H1 (cell line): ENCODE results near the gene RERE. TPM values are rescaled to one million over a fixed set of nuclear protein-coding genes. Genes with fewer than 3 reads are reported as not detected.

ENCODE experiments used
- BRCA1 ChIP-seq: IDR thresholded peaks from 2 replicates; pipeline ENCODE4 v1.6.1; 2012; ENCODE audit warnings: low read depth, low read length, improper control_type of control experiment
- CHD2 ChIP-seq: IDR thresholded peaks from 2 replicates; pipeline ENCODE4 v1.6.1; 2012; ENCODE audit warnings: low read length, improper control_type of control experiment
- CHD7 ChIP-seq: fragments of 300-600 bp; sonication (generic); IDR thresholded peaks from 2 replicates; pipeline ENCODE4 v1.7.1; 2012; ENCODE audit warnings: low read length, moderate library complexity, mild to moderate bottlenecking, inconsistent platforms; ENCODE audit not compliant: insufficient replicate concordance
- CTCF ChIP-seq, 3 experiments: IDR thresholded peaks; 1 replicate in 2 of 3; 2 replicates in 1 of 3; pipeline versions ENCODE4 v1.5.1 to v1.6.1; 2011; ENCODE audit warnings: low read length in 3 of 3, mild to moderate bottlenecking in 3 of 3, inconsistent platforms in 2 of 3, low read depth in 1 of 3, moderate library complexity in 1 of 3; ENCODE audit not compliant: insufficient read depth in 1 of 3; ENCODE audit errors: control extremely low read depth in 1 of 3
- RFX5 ChIP-seq: IDR thresholded peaks from 2 replicates; pipeline ENCODE4 v1.6.1; 2011; ENCODE audit warnings: low read depth, low read length, improper control_type of control experiment, borderline replicate concordance
- SP2 ChIP-seq: IDR thresholded peaks from 2 replicates; pipeline ENCODE4 v1.6.1; 2012; ENCODE audit warnings: mild to moderate bottlenecking, low read length, inconsistent platforms
- polyA plus RNA-seq, 7 experiments: library from polyadenylated mRNA; depleted of rRNA in 3 of 7; stranded (reverse) in 5 of 7; unstranded in 2 of 7; fragments of >200 nt in 5 of 7; fragments of 200-250 nt in 2 of 7; gene quantifications; 1 replicate in 5 of 7; 2 replicates in 1 of 7; 4 replicates in 1 of 7; pipeline versions ENCODE4 v1.2.1 to v1.2.3, GENCODE V29; 2011 to 2013; ENCODE audit warnings: missing spikeins in 2 of 7, mixed read lengths in 2 of 7
- total RNA-seq: library from RNA; stranded (reverse); fragmentation: NEBNext Ultra II Directional; extraction: Animal tissue kit (Norgen Biotek cat#: 25700); gene quantifications from 2 replicates; pipeline ENCODE4 v1.2.1, GENCODE V29; 2021

RERE gene
- total and polyA plus RNA-seq, 2 of the 8 experiments (the other 6 are each of a cell fraction or from before 2014, with no cell fraction given): 15.3 to 142 TPM

- TF ChIP-seq CHD7: no peak
- no peak for TF ChIP-seq CHD2
- no peak for TF ChIP-seq BRCA1
- TF ChIP-seq SP2: no peak
- no peak for TF ChIP-seq RFX5
- TF ChIP-seq CTCF (IDR thresholded peaks at IDR 0.05; ENCODE audit: control extremely low read depth in 1 of 3, insufficient read depth in 1 of 3, low read depth in 1 of 3, low read length in 3 of 3): peak in 2 of 3 experiments; percentile 41 to 47; a peak in 2 of 4 replicates
These were observed 13.9 kb upstream of the RERE start (continued) for GRCh38 chr1:8831340-8831739.
